Measurements from ENCODE around the gene OR2C1.

OR2C1 gene

GRCh38 chr16:3355589-3355988 lies at the start of gene OR2C1:
OR2C1 (plus strand) TSS chr16:3355889; CDS start chr16:3355941, 52 bp downstream.
- H3K27me3 Mint-ChIP-seq, result peaks cover 11% of the 10 kb centered on the region
- peaks cover 3% of the 10 kb centered on the region for H3K4me1 Mint-ChIP-seq (ENCODE audit: low read depth)
- no peak within 1 kb of the TSS for H3K27ac Mint-ChIP-seq
- no peaks in the 10 kb centered on the region for H3K36me3 Mint-ChIP-seq (ENCODE audit: low read depth)
- H3K9me3 Mint-ChIP-seq, result peaks cover 2% of the 10 kb centered on the region
- DNase-seq, result no peak
- no peak within 1 kb of the TSS for H3K4me3 Mint-ChIP-seq

GRCh38 chr16:3306078-3306477 lies 49.6 kb upstream of the OR2C1 start:
- DNase-seq, result no peak
- Mint-ChIP-seq H3K9me3 (peaks cover 35% of the 10 kb centered on the region), H3K27me3 (no peaks in the 10 kb centered on the region), H3K4me1 (ENCODE audit: low read depth) (peaks cover 22% of the 10 kb centered on the region), H3K27ac (peak overlapping the region; percentile 88), H3K4me3 (peak overlapping the region; percentile 82), H3K36me3 (ENCODE audit: low read depth) (peaks cover 97% of the 10 kb centered on the region)

GRCh38 chr16:3311496-3311895 lies 44.2 kb upstream of the OR2C1 start:
- peaks cover 100% of the 10 kb centered on the region for H3K36me3 Mint-ChIP-seq (ENCODE audit: low read depth)
- peaks cover 60% of the 10 kb centered on the region for H3K9me3 Mint-ChIP-seq
- DNase-seq, result no peak
- no peaks in the 10 kb centered on the region for H3K27me3 Mint-ChIP-seq
- H3K27ac Mint-ChIP-seq, result no peak overlapping the region
- peaks cover 5% of the 10 kb centered on the region for H3K4me1 Mint-ChIP-seq (ENCODE audit: low read depth)
- H3K4me3 Mint-ChIP-seq, result no peak overlapping the region

GRCh38 chr16:3317315-3317999 lies 38.2 kb upstream of the OR2C1 start:
- no peak overlapping the region for H3K4me3 Mint-ChIP-seq
- no peak for DNase-seq
- peaks cover 85% of the 10 kb centered on the region for H3K9me3 Mint-ChIP-seq
- no peaks in the 10 kb centered on the region for H3K27me3 Mint-ChIP-seq
- no peak overlapping the region for H3K27ac Mint-ChIP-seq
- peaks cover 83% of the 10 kb centered on the region for H3K36me3 Mint-ChIP-seq (ENCODE audit: low read depth)
- no peaks in the 10 kb centered on the region for H3K4me1 Mint-ChIP-seq (ENCODE audit: low read depth)

GRCh38 chr16:3321816-3322215 lies 33.9 kb upstream of the OR2C1 start:
- H3K27ac Mint-ChIP-seq, result no peak overlapping the region
- H3K4me1 Mint-ChIP-seq (ENCODE audit: low read depth), result no peaks in the 10 kb centered on the region
- peaks cover 44% of the 10 kb centered on the region for H3K36me3 Mint-ChIP-seq (ENCODE audit: low read depth)
- H3K27me3 Mint-ChIP-seq, result no peaks in the 10 kb centered on the region
- H3K4me3 Mint-ChIP-seq, result no peak overlapping the region
- peaks cover 63% of the 10 kb centered on the region for H3K9me3 Mint-ChIP-seq
- no peak for DNase-seq

GRCh38 chr16:3327514-3327913 lies 28.2 kb upstream of the OR2C1 start:
- no peaks in the 10 kb centered on the region for H3K27me3 Mint-ChIP-seq
- no peak overlapping the region for H3K4me3 Mint-ChIP-seq
- no peak overlapping the region for H3K27ac Mint-ChIP-seq
- DNase-seq, result no peak
- H3K4me1 Mint-ChIP-seq (ENCODE audit: low read depth), result no peaks in the 10 kb centered on the region
- H3K36me3 Mint-ChIP-seq (ENCODE audit: low read depth), result peaks cover 5% of the 10 kb centered on the region
- peaks cover 34% of the 10 kb centered on the region for H3K9me3 Mint-ChIP-seq

- Mint-ChIP-seq H3K27me3 (no peaks in the 10 kb centered on the region), H3K4me1 (ENCODE audit: low read depth) (no peaks in the 10 kb centered on the region), H3K27ac (no peak overlapping the region), H3K4me3 (no peak overlapping the region), H3K36me3 (ENCODE audit: low read depth) (peaks cover 4% of the 10 kb centered on the region), H3K9me3 (peaks cover 28% of the 10 kb centered on the region)
- DNase-seq, result no peak
Observed at GRCh38 chr16:3328104-3328503, 27.6 kb upstream of the OR2C1 start.

GRCh38 chr16:3328643-3329042 lies 27.0 kb upstream of the OR2C1 start:
- Mint-ChIP-seq H3K4me1 (ENCODE audit: low read depth) (no peaks in the 10 kb centered on the region), H3K27me3 (no peaks in the 10 kb centered on the region), H3K9me3 (peaks cover 26% of the 10 kb centered on the region), H3K36me3 (ENCODE audit: low read depth) (peaks cover 5% of the 10 kb centered on the region), H3K4me3 (no peak overlapping the region), H3K27ac (no peak overlapping the region)
- no peak for DNase-seq

GRCh38 chr16:3346041-3346440 lies 9.6 kb upstream of the OR2C1 start:
- DNase-seq, result no peak
- Mint-ChIP-seq H3K27ac (no peak overlapping the region), H3K4me3 (no peak overlapping the region), H3K27me3 (no peaks in the 10 kb centered on the region), H3K4me1 (ENCODE audit: low read depth) (no peaks in the 10 kb centered on the region), H3K9me3 (no peaks in the 10 kb centered on the region), H3K36me3 (ENCODE audit: low read depth) (no peaks in the 10 kb centered on the region)

GRCh38 chr16:3347586-3347985 lies 8.1 kb upstream of the OR2C1 start:
- H3K4me3 Mint-ChIP-seq, result no peak overlapping the region
- H3K36me3 Mint-ChIP-seq (ENCODE audit: low read depth), result no peaks in the 10 kb centered on the region

GRCh38 chr16:3348547-3349167 lies 7.0 kb upstream of the OR2C1 start:
- Mint-ChIP-seq H3K4me1 (ENCODE audit: low read depth) (peaks cover 2% of the 10 kb centered on the region), H3K36me3 (ENCODE audit: low read depth) (no peaks in the 10 kb centered on the region), H3K9me3 (no peaks in the 10 kb centered on the region), H3K4me3 (no peak overlapping the region), H3K27ac (no peak overlapping the region), H3K27me3 (no peaks in the 10 kb centered on the region)
- no peak for DNase-seq

More at GRCh38 chr16:3347586-3347985, 8.1 kb upstream of the OR2C1 start:
- no peaks in the 10 kb centered on the region for H3K4me1 Mint-ChIP-seq (ENCODE audit: low read depth)
- H3K27ac Mint-ChIP-seq, result no peak overlapping the region
- DNase-seq, result no peak
- no peaks in the 10 kb centered on the region for H3K27me3 Mint-ChIP-seq
- H3K9me3 Mint-ChIP-seq, result no peaks in the 10 kb centered on the region

GRCh38 chr16:3349175-3349574 lies 6.5 kb upstream of the OR2C1 start:
- Mint-ChIP-seq H3K27me3 (no peaks in the 10 kb centered on the region), H3K9me3 (no peaks in the 10 kb centered on the region), H3K4me3 (no peak overlapping the region), H3K36me3 (ENCODE audit: low read depth) (no peaks in the 10 kb centered on the region), H3K27ac (no peak overlapping the region), H3K4me1 (ENCODE audit: low read depth) (peaks cover 3% of the 10 kb centered on the region)
- no peak for DNase-seq

GRCh38 chr16:3356118-3356517 lies 429 bp downstream of the OR2C1 start:
- Mint-ChIP-seq H3K27me3 (peaks cover 16% of the 10 kb centered on the region), H3K4me3 (no peak overlapping the region), H3K36me3 (ENCODE audit: low read depth) (no peaks in the 10 kb centered on the region), H3K9me3 (peaks cover 5% of the 10 kb centered on the region), H3K4me1 (ENCODE audit: low read depth) (peaks cover 3% of the 10 kb centered on the region), H3K27ac (no peak overlapping the region)
- DNase-seq, result no peak

GRCh38 chr16:3358871-3359270 lies 3.2 kb downstream of the OR2C1 start:
- Mint-ChIP-seq H3K9me3 (peaks cover 13% of the 10 kb centered on the region), H3K4me1 (ENCODE audit: low read depth) (no peaks in the 10 kb centered on the region), H3K4me3 (no peak overlapping the region), H3K36me3 (ENCODE audit: low read depth) (peaks cover under 1% of the 10 kb centered on the region), H3K27ac (no peak overlapping the region), H3K27me3 (peaks cover 24% of the 10 kb centered on the region)
- DNase-seq, result no peak

- H3K27me3 Mint-ChIP-seq, result peaks cover 24% of the 10 kb centered on the region
- H3K4me3 Mint-ChIP-seq, result no peak overlapping the region
- H3K27ac Mint-ChIP-seq, result no peak overlapping the region
Observed at GRCh38 chr16:3362931-3363330, 7.2 kb downstream of the OR2C1 start.

More at GRCh38 chr16:3362931-3363330, 7.2 kb downstream of the OR2C1 start:
- DNase-seq, result no peak
- Mint-ChIP-seq H3K4me1 (ENCODE audit: low read depth) (peaks cover 19% of the 10 kb centered on the region), H3K9me3 (peaks cover 34% of the 10 kb centered on the region), H3K36me3 (ENCODE audit: low read depth) (peaks cover 22% of the 10 kb centered on the region)

Data from activated T-cell treated with anti-CD3 and anti-CD28 coated beads, Interleukin-2, amount 50 U/mL, for 24 hours (primary cell).